ENCODE measurements around the gene RHOJ.

- TF ChIP-seq CTCF (IDR thresholded peaks at IDR 0.05; ENCODE audit: low read depth, low read length, poor library complexity, severe bottlenecking) (no peak), EZH2phosphoT487 (IDR thresholded peaks at IDR 0.05; ENCODE audit: borderline replicate concordance, low read length) (no peak)
Observed at GRCh38 chr14:63193236-63193635, 11.0 kb upstream of the RHOJ start.

Measured in DOHH2 (cell line).